Activated CD8-positive, alpha-beta memory T cell treated with anti-CD3 and anti-CD28 coated beads for 48 hours (primary cell): ENCODE measurements around the gene KRTAP10-2.

Experiments used
- DNase-seq, 3 experiments: peaks; one replicate each; pipeline ENCODE4 v3.0.0-alpha.2; 2020; ENCODE audit warnings: low read depth in 2 of 3, low spot score in 2 of 3

Gene KRTAP10-2

GRCh38 chr21:44540741-44541288 is 10.5 kb downstream of the KRTAP10-2 start:
- DNase-seq: no peak

- DNase-seq: no peak
Measured at GRCh38 chr21:44539991-44540666, 11.2 kb downstream of the KRTAP10-2 start, which contains the start of gene KRTAP10-1. Gene KRTAP10-1, minus strand, starts transcription at chr21:44540195. Its CDS starts 45 bp downstream, at chr21:44540150.

GRCh38 chr21:44539046-44539445 is 12.3 kb downstream of the KRTAP10-2 start:
- DNase-seq: no peak

- no peak for DNase-seq
Measured at GRCh38 chr21:44537930-44538911, 13.1 kb downstream of the KRTAP10-2 start.

- no peak for DNase-seq
Measured at GRCh38 chr21:44535963-44536362, 15.3 kb downstream of the KRTAP10-2 start.

GRCh38 chr21:44534688-44535087 is 16.6 kb downstream of the KRTAP10-2 start:
- no peak for DNase-seq

- DNase-seq: no peak
Measured at GRCh38 chr21:44533891-44534627, 17.2 kb downstream of the KRTAP10-2 start.

- no peak for DNase-seq
Measured at GRCh38 chr21:44533121-44533890, 18.0 kb downstream of the KRTAP10-2 start.

- DNase-seq: no peak
Measured at GRCh38 chr21:44532712-44533111, 18.6 kb downstream of the KRTAP10-2 start.

- no peak for DNase-seq
Measured at GRCh38 chr21:44531606-44532564, 19.4 kb downstream of the KRTAP10-2 start.

- DNase-seq: no peak
Measured at GRCh38 chr21:44530903-44531605, 20.3 kb downstream of the KRTAP10-2 start.

GRCh38 chr21:44530221-44530902 is 20.9 kb downstream of the KRTAP10-2 start:
- no peak for DNase-seq

GRCh38 chr21:44529503-44530125 is 21.7 kb downstream of the KRTAP10-2 start:
- DNase-seq: no peak

- DNase-seq: no peak
Measured at GRCh38 chr21:44529011-44529421, 22.3 kb downstream of the KRTAP10-2 start.

GRCh38 chr21:44528634-44528995 is 22.7 kb downstream of the KRTAP10-2 start:
- no peak for DNase-seq

GRCh38 chr21:44527983-44528633 is 23.2 kb downstream of the KRTAP10-2 start:
- DNase-seq: no peak
